GM18526 (cell line): ENCODE measurements around the gene DNAJC1.

Experiments used
- POLR2A ChIP-seq: IDR thresholded peaks from 3 replicates; pipeline ENCODE4 v1.6.1; 2011; ENCODE audit not compliant: insufficient read length; ENCODE audit errors: extremely low read depth

DNAJC1 gene

DNA sequence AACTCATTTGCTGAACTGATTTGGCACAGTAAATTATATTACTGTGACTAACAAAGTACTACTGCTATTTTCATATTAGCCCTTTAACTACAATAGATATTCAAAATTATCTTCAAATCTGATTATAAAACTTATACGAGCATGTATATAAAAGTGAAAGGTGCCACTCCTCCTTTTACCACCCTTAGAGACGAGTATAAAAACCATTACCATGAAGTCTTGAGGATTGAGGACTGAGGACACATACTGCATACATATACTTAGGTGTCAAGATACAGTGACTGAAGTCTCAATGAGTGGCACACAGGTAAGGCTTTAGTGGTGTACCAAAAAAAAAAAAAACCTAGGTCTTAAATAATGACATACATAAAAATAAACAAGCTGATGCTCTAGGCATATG lies 98.6 kb downstream of the DNAJC1 start:
- TF ChIP-seq POLR2A: no peak

- TF ChIP-seq POLR2A: no peak
Observed at GRCh38 chr10:21899736-21900135, 103.8 kb downstream of the DNAJC1 start.

DNA sequence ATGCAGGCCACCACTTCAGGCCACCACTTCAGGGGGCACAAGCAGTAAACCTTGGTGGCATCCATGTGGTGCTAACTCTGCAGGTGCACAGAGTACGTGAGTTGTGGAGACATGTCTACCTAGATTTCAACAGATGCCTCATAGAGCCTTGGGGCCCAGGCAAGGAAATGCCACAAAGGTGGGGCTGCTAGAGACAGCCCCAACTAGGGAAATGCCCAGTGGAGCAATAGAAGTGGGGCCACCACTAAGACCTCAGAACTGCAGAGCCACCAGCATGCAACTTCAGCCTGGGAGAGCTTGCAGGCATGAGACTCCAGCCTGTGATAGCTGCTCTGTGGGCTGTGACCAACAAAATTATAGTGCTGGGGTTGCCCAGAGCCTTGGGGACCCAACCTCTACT lies 107.6 kb downstream of the DNAJC1 start:
- no peak for TF ChIP-seq POLR2A

GRCh38 chr10:21894648-21895342 lies 108.7 kb downstream of the DNAJC1 start:
- TF ChIP-seq POLR2A: no peak

DNA sequence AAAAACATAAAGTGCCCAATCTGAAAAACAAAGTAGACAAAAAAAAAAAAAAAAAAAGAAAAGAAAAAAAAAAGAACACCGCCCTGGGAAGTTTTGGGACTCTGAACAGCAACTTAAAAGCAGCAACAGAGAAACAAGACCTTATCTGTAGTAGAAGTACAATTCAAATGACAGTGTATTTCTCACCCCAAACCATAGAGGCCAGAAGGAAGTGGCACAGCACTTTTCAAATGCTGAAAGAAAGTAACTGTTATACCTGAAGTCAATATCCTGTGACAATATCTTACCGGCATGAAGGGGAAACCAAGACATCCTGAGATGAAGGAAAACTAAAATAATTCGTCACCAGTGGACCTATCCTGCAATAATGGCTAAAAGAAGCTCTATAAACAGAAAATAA lies 112.1 kb downstream of the DNAJC1 start:
- TF ChIP-seq POLR2A: no peak

DNA sequence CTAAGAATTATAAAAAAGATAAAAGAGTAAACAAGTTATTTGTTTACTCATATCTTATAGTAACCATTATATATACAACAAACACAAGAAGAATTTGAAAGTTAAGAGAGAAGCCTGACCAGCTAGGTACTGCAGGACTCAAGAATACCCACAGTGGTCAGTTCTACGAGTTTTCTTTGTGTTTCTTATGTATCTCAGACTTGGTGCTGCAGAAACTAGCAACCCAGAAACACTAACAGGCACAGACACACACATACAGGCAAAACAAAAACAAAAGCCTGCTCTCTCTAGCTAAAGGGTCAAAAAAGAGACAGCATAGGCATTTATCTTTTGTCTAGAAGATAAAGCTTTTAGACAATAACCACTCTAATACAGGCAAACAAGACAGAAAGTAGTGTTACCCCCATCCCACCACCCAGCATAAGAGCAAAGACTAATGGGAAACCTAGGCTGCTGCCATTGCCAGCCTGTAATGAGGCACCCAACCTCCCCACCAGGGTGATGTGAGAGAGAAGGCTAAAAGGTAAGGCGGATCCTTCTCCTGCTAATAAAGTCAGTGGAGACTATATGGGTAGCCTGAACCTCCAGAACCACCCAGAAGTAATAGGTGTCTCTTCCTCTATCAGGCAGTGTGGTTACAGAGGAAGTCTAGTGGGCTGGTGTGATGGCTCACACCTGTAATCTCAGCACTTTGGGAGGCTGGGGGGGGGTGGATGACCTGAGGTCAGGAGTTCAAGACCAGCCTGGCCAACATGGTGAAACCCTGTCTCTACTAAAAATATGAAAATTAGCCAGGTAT lies 113.9 kb downstream of the DNAJC1 start:
- TF ChIP-seq POLR2A: no peak

- TF ChIP-seq POLR2A: no peak
Observed at GRCh38 chr10:21888959-21889358, 114.6 kb downstream of the DNAJC1 start.

DNA sequence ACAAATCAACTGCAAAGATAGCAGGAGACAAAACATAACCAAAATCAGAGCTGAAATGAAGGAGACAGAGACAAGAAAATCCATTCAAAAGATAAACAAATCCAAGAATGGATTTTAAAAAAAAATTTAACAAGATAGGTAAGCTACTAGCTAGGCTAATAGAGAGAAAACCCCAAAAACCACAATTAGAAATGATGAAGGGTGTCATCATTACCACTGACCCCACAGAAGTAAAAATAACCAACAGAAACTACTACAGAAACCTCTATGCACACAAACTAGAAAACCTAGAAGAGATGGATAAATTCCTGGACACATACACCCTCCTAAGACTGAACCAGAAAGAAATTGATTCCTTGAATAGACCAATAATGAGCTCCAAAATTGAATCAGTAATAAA lies 117.6 kb downstream of the DNAJC1 start:
- no peak for TF ChIP-seq POLR2A

- no peak for TF ChIP-seq POLR2A
Observed at GRCh38 chr10:21873198-21873597, 130.3 kb downstream of the DNAJC1 start.

DNA sequence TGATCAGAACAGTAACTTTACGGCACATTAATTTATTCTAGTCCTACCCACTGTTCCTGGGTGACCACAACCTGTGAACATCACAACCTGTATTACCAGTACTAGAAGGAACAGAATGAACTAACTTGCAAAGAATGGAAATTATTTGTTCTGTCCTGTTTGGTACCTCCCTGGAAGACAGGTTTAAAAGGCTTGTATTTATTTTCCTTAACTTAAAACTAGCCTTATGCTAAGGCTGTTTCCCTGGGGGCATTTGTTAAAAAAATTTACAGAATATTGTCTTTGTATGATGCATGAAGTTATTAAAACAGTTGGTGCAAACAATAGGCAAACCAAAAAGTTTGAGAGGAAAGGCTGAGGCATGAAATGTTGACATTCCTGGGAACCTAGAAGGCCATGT lies 132.7 kb downstream of the DNAJC1 start:
- TF ChIP-seq POLR2A: no peak

GRCh38 chr10:21860718-21861117 lies 142.8 kb downstream of the DNAJC1 start:
- TF ChIP-seq POLR2A: no peak

GRCh38 chr10:21858455-21858854 lies 145.1 kb downstream of the DNAJC1 start:
- TF ChIP-seq POLR2A: no peak

DNA sequence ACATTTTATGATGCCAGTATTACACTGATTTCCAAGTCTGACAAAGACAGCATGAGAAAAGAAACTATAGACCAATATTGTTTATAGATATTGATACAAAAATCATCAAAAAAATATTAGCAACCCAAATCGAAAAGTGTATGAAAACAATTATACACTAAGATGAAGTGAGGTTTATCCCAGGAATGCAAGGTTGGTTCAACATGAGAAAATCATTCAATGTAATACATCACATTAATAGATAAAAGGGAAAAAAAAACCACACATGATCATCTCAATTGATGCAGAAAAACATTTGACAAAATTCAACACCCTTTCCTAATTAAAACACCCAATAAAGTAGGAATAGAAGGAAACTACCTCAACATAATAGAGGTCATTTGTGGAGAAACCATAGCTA lies 153.9 kb downstream of the DNAJC1 start:
- no peak for TF ChIP-seq POLR2A

GRCh38 chr10:21843645-21844044 lies 159.9 kb downstream of the DNAJC1 start:
- TF ChIP-seq POLR2A: no peak

GRCh38 chr10:21832821-21833130 lies 170.8 kb downstream of the DNAJC1 start:
- TF ChIP-seq POLR2A: no peak

DNA sequence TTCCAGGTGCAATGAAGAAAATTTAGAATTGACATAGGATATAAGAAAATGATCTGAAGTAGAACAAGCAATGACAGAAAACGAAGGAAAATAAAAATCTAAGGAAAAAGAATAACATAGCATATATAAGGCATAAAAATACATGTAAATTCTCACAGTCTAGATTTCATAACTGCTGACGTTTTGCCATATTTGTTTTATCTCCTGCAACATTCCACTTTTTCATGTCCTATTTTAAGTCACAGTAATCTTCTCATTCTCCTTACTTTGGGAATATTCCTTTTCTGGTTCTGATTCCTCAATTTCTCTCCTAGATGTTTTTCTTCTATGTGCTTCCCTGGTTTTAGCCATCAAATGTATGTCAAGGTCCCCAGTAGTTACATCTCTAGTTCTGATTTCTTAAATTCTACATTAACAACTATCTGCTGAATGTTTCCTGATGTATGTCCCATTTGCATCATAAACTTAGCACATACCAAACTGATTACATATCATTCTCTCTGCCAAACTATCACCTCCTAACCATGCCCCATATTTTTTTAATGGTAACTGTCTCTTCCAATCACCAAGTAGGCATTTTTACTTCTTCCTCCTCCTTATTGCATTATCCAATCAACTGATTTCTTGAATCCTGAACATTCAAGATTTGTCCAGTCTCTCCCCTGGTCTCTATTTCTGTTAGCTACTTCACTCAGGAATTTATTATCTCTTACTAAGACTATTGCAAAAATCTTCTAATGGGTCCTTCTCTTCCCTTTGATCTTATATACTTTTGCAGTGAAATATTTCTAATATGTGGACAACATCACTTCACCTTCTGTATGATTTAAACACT lies 171.3 kb downstream of the DNAJC1 start:
- TF ChIP-seq POLR2A: no peak

- TF ChIP-seq POLR2A: no peak
Observed at GRCh38 chr10:21830037-21830436, 173.5 kb downstream of the DNAJC1 start.

DNA sequence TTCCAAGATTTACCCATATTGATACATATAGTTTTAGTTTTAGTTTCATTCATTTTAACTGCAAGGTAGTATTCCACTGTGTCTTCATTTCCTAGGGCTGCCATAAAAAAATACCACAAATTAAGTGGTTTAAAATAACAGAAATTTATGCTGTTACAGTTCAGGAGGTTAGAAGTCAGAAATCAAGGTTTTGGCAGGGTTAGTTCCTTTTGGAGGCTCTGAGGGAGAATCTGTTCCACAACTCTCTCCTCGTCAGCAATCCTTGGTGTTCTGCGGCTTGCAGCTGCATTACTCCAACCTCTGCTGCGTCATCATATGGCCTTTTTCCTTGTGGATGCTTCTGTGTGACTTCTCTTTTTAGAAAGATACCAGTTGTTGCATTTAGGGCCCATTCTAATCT lies 176.2 kb downstream of the DNAJC1 start:
- TF ChIP-seq POLR2A: no peak
